Skeletal muscle tissue (tissue), 4 donors: ENCODE measurements around the gene DAP. TPM values are rescaled to one million over a fixed set of nuclear protein-coding genes. Genes with fewer than 3 reads are reported as not detected.

Experiments
- H3K27ac ChIP-seq: one replicate; pipeline ENCODE4 v1.7.0; 2013; ENCODE audit warnings: mild to moderate bottlenecking, low read depth, low read length, inconsistent platforms
- H3K27me3 ChIP-seq, 3 donors: one replicate each; pipeline ENCODE4 v1.7.0; 2013; ENCODE audit warnings: low read length in 3 of 3; ENCODE audit not compliant: control insufficient read depth in 3 of 3, insufficient read depth in 3 of 3
- H3K36me3 ChIP-seq, 3 donors: one replicate each; pipeline ENCODE4 v1.7.0; 2013; ENCODE audit warnings: low read length in 3 of 3; ENCODE audit not compliant: control insufficient read depth in 3 of 3, insufficient read depth in 3 of 3
- H3K4me1 ChIP-seq, 3 donors: one replicate each; pipeline ENCODE4 v1.7.0; 2013; ENCODE audit warnings: low read length in 3 of 3, mild to moderate bottlenecking in 3 of 3; ENCODE audit not compliant: control insufficient read depth in 3 of 3, insufficient read depth in 3 of 3
- H3K4me3 ChIP-seq, 3 donors: one replicate each; pipeline ENCODE4 v1.7.0; 2013; ENCODE audit warnings: low read length in 3 of 3
- H3K9ac ChIP-seq, 3 donors: one replicate each; pipeline ENCODE4 v1.7.0; 2013; ENCODE audit warnings: low read length in 3 of 3, mild to moderate bottlenecking in 3 of 3, moderate library complexity in 2 of 3, low read depth in 1 of 3
- H3K9me3 ChIP-seq, 3 donors: one replicate each; pipeline ENCODE4 v1.7.0; 2013; ENCODE audit warnings: low read length in 3 of 3; ENCODE audit not compliant: control insufficient read depth in 3 of 3
- total RNA-seq: library from RNA; depleted of rRNA; stranded (reverse); fragments of >200 nt; gene quantifications from one replicate; pipeline ENCODE4 v1.2.3, GENCODE V29; 2014
- donor health status: Osteomylitis.

The DAP gene
- total RNA-seq, 1 donor from 2014 or later: 18.3 TPM

DNA sequence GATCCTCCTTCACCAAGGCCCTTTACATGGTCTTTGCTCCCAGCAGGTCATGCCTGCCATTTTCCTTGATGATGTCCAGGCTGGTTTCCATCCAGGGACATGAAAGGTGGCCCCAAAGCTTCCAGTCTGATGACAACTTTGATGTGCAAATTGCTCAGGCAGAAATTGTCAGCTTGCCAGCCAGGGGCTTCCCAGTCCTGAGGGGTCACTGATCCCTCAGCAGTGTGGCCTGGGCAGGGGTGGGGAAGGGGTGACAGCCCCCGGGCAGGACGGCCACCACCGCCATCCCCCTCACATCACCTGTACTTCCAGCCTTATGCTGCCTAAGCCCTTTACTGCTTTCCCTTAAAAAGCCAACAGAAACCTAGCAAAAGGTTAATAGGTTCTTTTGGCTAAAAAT is 100.9 kb downstream of the DAP start:
- Histone ChIP-seq H3K4me3 (no peak overlapping the region), H3K27me3 (peaks cover 0 to 3% (median 0%) of the 10 kb centered on the region in 3 donors), H3K9ac (no peak overlapping the region), H3K4me1 (peaks cover 3 to 7% (median 5%) of the 10 kb centered on the region in 3 donors), H3K9me3 (no peaks in the 10 kb centered on the region), H3K36me3 (no peaks in the 10 kb centered on the region), H3K27ac (no peak overlapping the region)

DNA sequence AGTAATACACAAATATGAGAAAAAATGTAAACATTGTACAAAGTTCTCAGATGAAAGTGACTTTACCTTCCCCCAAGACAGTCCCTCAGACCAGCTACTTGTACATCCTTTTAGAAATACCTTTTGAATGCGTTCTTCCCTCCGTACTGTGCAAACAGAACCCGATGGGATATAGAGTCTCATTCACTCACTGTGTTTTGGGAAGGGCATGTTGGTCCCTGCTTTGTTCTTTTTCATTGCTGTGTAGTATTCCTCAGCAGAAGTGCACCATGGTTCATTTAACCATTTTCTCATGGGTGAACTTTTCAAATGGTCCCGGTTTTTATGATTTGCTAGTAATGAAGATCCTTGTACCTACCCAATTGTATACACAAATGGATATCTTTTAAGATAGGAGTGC is 102.8 kb downstream of the DAP start:
- peaks cover 0 to 4% (median 4%) of the 10 kb centered on the region in 3 donors for H3K4me1 ChIP-seq
- peaks cover 0 to 3% (median 0%) of the 10 kb centered on the region in 3 donors for H3K27me3 ChIP-seq
- H3K4me3 ChIP-seq: no peak overlapping the region
- no peaks in the 10 kb centered on the region for H3K9me3 ChIP-seq
- H3K27ac ChIP-seq: no peak overlapping the region
- no peak overlapping the region for H3K9ac ChIP-seq
- H3K36me3 ChIP-seq: no peaks in the 10 kb centered on the region

DNA sequence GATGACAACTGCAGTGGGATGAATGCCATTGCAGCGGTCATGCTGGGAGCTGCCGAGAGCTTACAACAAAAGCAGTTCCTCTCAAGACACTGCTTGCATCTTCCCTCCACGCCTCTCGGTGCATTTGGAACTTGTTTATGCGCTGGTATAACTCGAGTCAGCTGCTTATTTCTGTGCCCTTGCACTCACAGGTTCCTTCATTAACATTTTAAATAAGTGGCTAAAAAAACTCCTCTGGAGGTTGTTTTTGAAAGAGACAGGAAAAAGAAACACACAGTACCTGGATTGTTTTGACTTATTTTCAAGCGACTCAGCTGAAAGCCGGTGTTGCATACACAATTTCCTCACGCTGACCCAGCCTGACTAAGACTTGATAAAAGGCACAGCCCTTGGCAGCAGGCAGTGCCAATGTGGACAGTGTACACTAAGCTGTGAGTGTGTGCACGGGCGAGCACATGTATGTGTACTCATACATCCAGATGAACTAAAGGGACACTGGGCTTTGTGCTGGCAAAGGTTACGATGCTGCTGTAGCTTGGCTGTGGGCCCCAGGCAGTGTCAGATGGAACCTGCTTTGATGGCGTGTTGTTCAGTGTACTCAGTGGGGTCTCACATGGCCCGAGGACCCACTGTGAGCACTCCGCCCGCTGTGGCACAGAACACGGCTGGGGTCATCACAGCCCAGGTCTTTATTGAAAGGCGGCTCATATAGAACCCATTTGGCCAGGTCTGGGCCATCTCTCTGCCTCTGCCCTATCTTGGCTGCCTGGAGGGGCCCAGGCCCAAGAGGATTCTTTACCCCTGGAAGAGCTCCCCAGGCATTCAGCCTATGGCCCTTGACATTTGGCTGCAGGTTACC is 104.8 kb downstream of the DAP start:
- H3K4me1 ChIP-seq: peaks cover 5 to 14% (median 13%) of the 10 kb centered on the region in 3 donors
- H3K27ac ChIP-seq: no peak overlapping the region
- peaks cover 0 to 3% (median 0%) of the 10 kb centered on the region in 3 donors for H3K27me3 ChIP-seq
- no peaks in the 10 kb centered on the region for H3K36me3 ChIP-seq
- no peak overlapping the region for H3K4me3 ChIP-seq
- H3K9ac ChIP-seq: no peak overlapping the region
- no peaks in the 10 kb centered on the region for H3K9me3 ChIP-seq

DNA sequence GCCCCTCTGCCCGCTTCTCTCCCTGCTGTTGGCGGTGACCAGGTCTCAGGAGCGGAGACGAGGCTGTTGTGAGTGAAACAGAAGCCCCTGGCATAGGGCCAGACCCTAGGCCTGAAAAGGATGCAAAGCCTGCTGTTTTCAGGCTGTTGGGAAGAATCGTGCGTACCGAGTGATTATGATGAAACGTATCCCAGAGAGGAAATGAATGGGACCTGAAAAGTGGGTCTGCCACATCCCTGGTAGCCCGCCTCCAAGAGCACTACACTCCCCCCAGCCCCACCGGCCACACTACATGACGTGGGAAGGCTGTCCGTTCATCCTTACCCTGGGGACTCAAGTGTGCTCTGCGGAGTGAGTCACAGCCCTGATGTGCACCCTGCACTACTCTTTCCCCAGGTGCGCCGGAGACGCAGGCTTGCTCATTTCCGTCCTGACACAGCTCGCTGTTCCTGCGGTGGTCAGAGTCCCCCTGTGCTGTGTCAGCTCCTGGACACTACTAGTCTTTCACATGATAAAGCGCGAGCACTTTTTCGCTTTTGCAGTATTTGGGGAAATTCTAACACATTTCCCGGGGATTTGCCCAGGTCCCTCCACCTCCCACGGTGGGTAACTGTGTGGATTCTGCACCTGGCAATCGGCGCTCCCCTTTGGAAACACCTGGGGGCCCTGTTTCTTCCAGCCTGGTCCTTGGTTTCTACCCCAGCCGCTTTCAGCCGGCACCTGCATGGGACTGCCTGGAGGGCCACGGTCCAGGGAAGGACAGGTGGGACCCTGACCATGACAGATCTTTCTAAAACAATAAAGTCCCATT is 105.7 kb downstream of the DAP start:
- Histone ChIP-seq H3K36me3 (no peaks in the 10 kb centered on the region), H3K27me3 (peaks cover 0 to 3% (median 0%) of the 10 kb centered on the region in 3 donors), H3K4me3 (no peak overlapping the region)

DNA sequence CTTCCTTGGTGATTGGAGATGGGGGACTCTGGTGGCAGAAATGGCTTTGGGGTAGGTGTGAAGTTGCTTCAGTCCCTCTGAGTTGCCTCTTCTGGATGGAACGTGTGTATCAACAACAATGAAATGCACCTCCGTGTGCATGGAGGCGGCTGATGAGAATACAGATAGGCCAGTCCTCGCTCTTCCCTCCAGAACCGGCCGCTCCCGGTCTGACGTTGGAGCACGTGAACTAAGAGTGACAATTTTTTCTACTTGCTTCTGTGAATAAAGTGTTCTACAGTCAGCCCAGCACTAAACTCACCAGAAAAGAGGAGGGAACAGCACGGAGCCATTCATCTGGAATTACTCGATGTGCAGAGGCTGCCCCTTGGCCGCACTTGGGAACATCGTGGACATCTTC is 106.5 kb downstream of the DAP start:
- Histone ChIP-seq H3K4me3 (no peak overlapping the region), H3K4me1 (peaks cover 5 to 14% (median 13%) of the 10 kb centered on the region in 3 donors), H3K27me3 (peaks cover 0 to 3% (median 0%) of the 10 kb centered on the region in 3 donors), H3K9me3 (no peaks in the 10 kb centered on the region), H3K27ac (no peak overlapping the region), H3K9ac (no peak overlapping the region), H3K36me3 (no peaks in the 10 kb centered on the region)

More for the DNA sequence above, 105.7 kb downstream of the DAP start:
- H3K27ac ChIP-seq: no peak overlapping the region
- H3K9ac ChIP-seq: no peak overlapping the region
- peaks cover 5 to 14% (median 13%) of the 10 kb centered on the region in 3 donors for H3K4me1 ChIP-seq
- H3K9me3 ChIP-seq: no peaks in the 10 kb centered on the region

DNA sequence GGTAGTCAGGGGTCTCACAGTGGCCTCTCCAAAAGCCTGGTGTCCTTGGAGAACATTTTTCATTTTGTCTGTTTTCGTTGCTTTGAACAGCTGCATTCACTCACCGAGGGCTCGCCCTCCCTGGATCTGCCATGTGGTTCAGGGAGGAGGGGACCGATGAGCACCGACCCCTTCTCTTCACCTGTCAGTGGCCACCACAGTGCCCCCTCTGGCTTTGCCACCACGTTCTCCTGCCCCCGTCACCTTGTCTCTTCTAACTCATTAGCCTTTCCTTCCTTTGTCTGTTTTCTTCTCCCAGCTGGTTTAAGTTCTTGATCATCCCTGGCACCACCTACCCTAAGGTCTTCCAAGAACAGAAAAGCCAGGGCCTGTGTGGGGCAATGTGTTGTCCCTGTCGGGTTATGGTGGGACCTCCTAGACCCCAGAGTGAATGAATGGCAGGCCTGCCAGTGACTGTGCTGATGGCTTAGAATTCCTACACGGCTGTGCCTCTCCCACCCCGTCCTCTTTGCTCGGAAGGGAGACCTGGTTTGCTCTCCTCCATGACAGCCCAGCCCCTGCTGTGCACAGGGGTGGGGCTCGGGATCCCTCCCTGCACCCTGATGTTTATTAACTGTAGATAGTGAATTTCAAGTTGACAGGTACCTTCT is 107.2 kb downstream of the DAP start:
- Histone ChIP-seq H3K9me3 (no peaks in the 10 kb centered on the region), H3K9ac (no peak overlapping the region), H3K4me3 (no peak overlapping the region), H3K36me3 (no peaks in the 10 kb centered on the region), H3K27ac (no peak overlapping the region), H3K4me1 (peaks cover 5 to 14% (median 13%) of the 10 kb centered on the region in 3 donors), H3K27me3 (peaks cover 0 to 3% (median 0%) of the 10 kb centered on the region in 3 donors)

DNA sequence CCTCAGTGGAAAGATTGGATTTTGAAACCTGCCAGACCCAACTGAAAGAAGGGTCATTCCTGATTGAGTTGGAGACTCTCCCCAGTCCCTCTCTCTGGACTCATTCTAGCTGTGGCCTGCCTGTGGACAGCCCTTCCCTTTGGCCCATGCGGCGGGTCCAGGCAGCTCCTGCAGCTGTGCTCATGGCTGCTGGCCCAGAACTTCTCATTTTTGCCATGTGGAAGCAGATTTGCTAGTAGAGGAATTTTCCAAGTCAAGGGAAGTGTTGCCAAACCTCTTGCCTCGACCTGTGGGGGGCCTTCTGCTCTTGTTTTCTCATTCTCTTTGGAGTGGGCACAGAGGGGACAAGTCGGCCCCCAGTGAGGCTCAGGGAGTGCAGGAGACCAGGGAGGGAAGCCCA is 108.0 kb downstream of the DAP start:
- peaks cover 0 to 3% (median 0%) of the 10 kb centered on the region in 3 donors for H3K27me3 ChIP-seq
- no peaks in the 10 kb centered on the region for H3K9me3 ChIP-seq
- peak overlapping the region; percentile 13 for H3K27ac ChIP-seq
- H3K4me1 ChIP-seq: peaks cover 5 to 14% (median 13%) of the 10 kb centered on the region in 3 donors
- H3K36me3 ChIP-seq: no peaks in the 10 kb centered on the region
- no peak overlapping the region for H3K9ac ChIP-seq
- no peak overlapping the region for H3K4me3 ChIP-seq

DNA sequence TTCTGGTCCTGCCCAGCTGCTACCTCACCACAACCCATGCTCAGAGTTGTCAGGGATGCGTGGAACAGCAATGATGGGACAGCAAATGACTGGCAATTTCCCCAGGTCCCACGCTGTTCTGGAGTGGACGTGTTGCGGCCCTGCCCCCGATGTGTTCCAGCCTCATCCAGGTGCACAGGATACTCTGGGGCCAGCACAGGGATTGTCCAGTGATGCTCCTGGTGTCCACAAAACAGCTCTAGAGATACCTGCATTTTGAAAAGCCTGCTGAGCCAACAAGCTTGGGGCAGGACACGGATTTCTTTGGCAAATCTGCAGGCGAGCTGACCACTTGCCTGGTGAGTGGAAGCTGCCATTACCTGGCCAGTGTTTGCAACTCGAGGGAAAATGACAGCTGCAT is 108.4 kb downstream of the DAP start:
- no peaks in the 10 kb centered on the region for H3K36me3 ChIP-seq
- peaks cover 5 to 14% (median 13%) of the 10 kb centered on the region in 3 donors for H3K4me1 ChIP-seq
- no peaks in the 10 kb centered on the region for H3K9me3 ChIP-seq
- no peak overlapping the region for H3K9ac ChIP-seq
- H3K4me3 ChIP-seq: no peak overlapping the region
- H3K27me3 ChIP-seq: peaks cover 0 to 3% (median 0%) of the 10 kb centered on the region in 3 donors
- peak overlapping the region; percentile 13 for H3K27ac ChIP-seq

DNA sequence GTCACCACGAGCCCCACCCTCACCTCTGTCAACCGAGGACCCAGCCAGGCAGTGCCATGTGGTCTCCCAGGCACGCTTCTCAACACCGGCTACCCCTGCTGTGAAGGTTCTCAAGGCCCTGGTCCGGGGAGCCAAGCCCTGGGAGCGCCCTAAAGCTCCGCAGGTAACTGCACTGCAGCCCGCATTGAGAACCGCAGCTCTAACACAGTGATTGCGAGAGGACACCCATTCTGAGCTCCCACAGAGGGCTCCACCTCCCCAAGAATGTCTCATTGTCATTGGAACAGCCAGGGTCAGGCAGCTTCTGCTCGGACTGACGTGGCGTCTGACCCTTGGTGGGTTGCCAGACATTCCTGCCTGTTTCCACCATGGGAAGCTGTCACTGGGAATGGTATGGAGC is 108.9 kb downstream of the DAP start:
- Histone ChIP-seq H3K4me1 (peaks cover 5 to 14% (median 13%) of the 10 kb centered on the region in 3 donors), H3K9me3 (no peaks in the 10 kb centered on the region), H3K4me3 (no peak overlapping the region), H3K36me3 (no peaks in the 10 kb centered on the region), H3K27ac (no peak overlapping the region), H3K27me3 (peaks cover 0 to 3% (median 0%) of the 10 kb centered on the region in 3 donors), H3K9ac (no peak overlapping the region)
